Activated T-cell treated with anti-CD3 and anti-CD28 coated beads, Interleukin-2, amount 50 U/mL, for 1 hour (primary cell): ENCODE data around the gene CCNB3.

Experiments
- DNase-seq: peaks from one replicate; pipeline ENCODE4 v3.0.0-alpha.2; 2020

CCNB3 gene

DNA sequence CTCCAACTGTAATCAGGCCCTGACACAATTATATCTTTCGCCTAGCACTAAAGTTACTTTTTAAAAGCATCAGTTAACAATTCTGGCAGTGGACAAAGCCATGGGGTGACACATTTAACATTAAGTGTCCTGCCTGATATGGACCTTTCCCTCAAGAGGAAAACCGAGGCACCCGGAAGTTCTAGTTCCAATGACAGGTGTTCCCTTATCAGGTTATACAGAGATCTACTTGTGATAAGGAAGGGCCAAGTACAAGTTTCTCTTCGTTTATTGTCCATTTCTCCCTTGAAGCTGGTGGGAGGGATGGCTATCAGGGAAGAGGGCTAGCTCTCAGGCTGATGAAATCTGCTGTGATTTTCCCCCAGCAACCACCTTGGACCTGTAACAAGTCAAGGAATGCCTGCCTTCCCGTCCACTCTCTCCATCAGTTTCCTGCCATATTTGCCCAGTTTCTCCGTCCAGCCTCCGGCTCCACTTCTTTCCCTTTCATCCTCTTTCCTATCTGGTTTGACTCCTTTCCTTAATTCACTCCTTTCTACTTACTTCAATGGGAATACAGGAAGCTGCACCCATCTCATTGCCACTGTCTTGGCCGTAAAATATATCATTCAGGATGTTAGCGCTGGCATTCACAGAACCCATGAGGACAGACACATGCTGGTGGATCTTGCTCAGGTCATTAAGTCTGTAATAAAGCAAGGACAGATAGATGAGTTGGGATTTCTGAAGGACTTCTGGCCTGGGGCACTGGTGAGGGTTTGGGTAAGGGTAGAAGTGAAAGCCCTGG is 171.1 kb downstream of the CCNB3 start:
- DNase-seq, result no peak

DNA sequence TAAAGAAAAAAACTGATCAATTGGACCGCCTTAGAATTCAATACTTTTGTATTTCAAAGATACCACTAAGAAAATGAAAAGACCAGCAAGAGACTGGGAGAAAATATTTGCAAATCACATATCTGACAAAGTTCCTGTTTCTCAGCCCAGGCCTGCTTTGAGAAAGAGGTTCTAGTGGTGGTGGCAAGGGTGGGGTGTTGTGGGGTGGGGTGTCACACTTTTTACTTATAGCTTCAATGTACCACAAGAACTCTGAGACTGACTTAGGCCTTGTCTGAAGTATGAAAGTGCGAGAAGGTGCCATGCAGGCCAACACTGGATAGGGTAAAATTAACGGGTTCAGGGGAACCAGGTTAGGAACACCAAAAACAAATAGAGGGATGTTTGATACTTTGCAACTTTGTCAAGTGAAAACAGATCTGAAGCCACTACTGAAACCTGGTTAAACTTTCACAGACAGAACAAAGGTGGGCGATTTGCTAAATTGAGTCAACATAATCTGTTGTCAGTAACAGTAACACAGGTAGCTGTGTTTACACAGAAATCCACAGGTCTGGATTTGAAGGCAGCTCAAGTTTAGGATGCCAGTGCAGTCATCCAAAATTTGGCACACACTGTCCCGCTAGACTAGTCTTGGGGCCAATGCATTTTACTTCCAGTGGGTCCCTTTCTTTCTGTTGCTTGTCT is 177.3 kb downstream of the CCNB3 start:
- DNase-seq, result no peak

DNA sequence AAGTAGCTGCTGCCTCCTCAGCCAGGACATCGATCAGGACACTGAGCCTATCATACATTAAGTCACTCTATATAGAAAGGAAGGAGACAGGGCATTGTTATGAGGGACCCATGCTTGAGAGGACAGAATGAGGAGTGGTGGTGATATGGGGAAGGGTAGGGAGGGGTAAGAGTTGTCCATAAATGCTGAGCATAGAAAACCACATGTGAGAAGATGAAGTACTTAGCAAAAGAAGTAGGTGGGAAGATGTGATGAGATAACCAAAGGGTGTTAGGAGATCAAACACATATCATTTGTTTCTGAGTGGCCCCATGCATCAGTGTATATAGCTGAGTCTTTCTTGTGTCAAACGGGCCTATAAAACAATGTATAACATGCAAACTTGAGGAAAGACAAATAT is 182.0 kb downstream of the CCNB3 start:
- no peak for DNase-seq

DNA sequence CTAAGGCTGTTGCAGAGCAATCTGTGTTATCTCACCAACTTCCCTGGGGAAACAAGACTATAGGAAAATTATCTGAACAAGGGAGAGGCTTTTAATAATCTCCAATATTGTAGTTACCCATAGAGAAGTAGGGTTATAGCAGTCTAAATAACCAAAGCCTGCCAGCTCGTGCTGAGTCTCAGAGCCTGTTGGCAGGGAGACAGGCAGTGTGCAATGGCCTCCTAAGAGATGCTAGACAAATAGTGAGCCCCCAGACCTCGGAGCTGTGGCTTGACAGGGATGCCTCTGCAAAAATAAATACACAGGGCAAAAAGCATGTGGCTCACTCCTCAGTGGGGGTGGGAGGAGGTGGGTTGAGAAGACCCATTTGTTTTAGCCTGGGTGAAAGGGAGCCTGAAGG is 189.3 kb downstream of the CCNB3 start:
- no peak for DNase-seq
